GM13977 (cell line): Measurements from ENCODE around the gene XIRP2.

Experiments
- DNase-seq: peaks from one replicate; pipeline ENCODE4 v3.0.0; 2012; ENCODE audit warnings: low spot score
- CTCF ChIP-seq: IDR thresholded peaks from 2 replicates; pipeline ENCODE4 v1.5.1; 2012; ENCODE audit warnings: mild to moderate bottlenecking, control low read depth; ENCODE audit not compliant: insufficient read depth; ENCODE audit errors: extremely low read depth, missing control alignments
- in situ Hi-C: fragments of 300-500 bp; cut with MboI; formaldehyde crosslinking; loops from one replicate; pipeline ENCODE4 v1.12.0; 2022; ENCODE audit warnings: low sequenced_read_pairs, low pct_unique_long_range_greater_than_20kb, mixed read lengths, inconsistent platforms; ENCODE audit not compliant: unreplicated experiment

XIRP2 gene

DNA sequence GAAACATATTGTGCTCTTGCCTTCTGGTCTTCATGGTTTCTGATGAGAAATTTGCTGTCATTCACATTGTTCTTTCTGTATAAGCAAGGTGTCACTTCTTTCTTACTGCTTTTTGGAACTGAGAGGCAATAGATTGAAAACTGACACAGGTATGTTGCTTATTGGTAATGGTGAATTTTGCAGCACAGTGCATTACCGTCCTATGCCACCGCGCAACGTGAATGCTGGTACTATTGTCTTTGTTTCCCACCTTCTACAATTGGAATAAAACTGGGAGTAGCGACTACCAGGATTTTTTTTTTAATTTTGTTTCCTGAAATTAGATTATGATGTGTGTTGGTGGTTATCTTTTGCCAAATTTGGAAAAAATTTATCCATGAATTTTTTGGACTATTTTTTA, 11.4 kb downstream of the XIRP2 start:
- TF ChIP-seq CTCF, result no peak
- in situ Hi-C loops, result no loop called here
- no peak for DNase-seq

DNA sequence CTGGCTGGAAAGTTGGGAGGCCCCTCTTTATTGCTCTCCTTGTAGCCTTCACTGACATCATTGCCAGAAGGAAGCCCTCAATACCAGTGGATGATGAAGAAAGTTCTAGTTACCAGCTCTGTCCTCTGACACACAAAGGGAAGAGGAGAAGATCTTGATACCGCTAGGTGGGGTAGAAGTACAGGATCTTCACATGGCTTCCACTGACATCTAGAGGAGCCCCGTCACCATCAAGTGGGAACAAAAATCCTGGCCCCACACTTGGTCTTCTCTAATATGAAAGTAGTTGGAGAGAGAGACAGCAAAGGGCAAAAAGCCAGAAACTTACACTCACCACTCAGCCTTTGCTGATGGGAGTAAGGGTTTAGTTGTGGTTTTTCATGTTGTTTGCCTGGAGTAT, 12.4 kb downstream of the XIRP2 start:
- in situ Hi-C loops, result no loop called here
- TF ChIP-seq CTCF, result no peak
- no peak for DNase-seq

GRCh38 chr2:166901336-166901735, 13.1 kb downstream of the XIRP2 start:
- in situ Hi-C loops, result no loop called here
- DNase-seq, result no peak
- no peak for TF ChIP-seq CTCF

- no peak for TF ChIP-seq CTCF
- in situ Hi-C loops, result no loop called here
- DNase-seq, result no peak
These were observed 28.7 kb downstream of the XIRP2 start for GRCh38 chr2:166916987-166917386.

GRCh38 chr2:166917415-166917814, 29.1 kb downstream of the XIRP2 start:
- in situ Hi-C loops, result no loop called here
- no peak for TF ChIP-seq CTCF
- DNase-seq, result no peak

GRCh38 chr2:166921261-166921896, 33.1 kb downstream of the XIRP2 start:
- no peak for TF ChIP-seq CTCF
- no peak for DNase-seq
- in situ Hi-C loops, result no loop called here

DNA sequence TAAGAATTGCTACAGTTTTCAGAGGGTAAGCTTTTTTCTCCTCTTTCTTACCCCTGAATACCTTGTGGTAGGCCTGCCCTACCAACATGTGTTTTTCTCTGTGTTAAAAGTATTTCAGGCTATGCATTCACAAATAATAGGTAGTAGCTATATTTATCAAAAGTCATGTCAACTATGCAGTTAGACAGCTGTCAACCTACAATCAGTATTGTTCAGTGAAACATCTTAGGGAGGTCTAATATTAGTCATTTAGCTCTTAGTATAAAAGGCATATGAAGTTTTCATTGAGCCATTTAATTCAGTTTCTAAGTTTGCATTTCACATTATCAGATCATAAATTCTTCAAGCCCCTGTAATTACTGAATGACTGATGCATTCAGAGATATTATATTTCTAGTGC, 36.7 kb downstream of the XIRP2 start:
- TF ChIP-seq CTCF, result no peak
- no peak for DNase-seq
- in situ Hi-C loops, result no loop called here
